Dermis blood vessel endothelial cell (primary cell): ENCODE results near the gene BTNL2. TPM values are rescaled to one million over a fixed set of nuclear protein-coding genes. Genes with fewer than 3 reads are reported as not detected.
"Not testable (repeated sequence)": the region's sequence is repeated elsewhere in the genome, so short reads cannot be mapped to it uniquely, and the experiment has no call there.

Experiments
- DNase-seq: peaks from one replicate; pipeline ENCODE4 v3.0.0; 2010
- total RNA-seq: library from RNA; depleted of rRNA; stranded (reverse); fragments of >200 nt; gene quantifications from 2 replicates; pipeline ENCODE4 v1.2.3, GENCODE V29; 2014

The BTNL2 gene
- not detected in 2 replicates for total RNA-seq

DNA sequence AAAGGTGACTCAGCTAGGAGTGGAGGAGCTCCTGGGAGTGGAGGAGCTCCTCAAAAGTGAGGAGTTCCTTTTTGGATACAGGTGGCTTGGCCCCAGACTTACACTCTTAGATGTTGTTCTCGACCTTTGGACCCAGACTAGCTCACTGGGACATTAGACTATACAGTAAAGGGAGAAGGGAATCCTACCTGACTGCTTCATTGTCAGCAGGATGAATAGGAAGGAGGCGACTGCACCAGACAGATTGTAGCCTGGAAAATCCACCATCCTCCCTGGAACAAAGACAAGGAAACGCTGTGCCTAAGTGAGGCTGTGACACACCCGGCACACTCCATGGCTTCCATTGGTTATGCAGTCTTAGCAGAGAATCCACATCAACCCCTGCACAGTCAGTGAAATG is at the start of gene BTNL2:
Gene BTNL2 (minus strand): TSS at position 325 of the 400 bp plus-strand sequence. CDS start 58 bp downstream, at position 267.
- no peak for DNase-seq

GRCh38 chr6:32449088-32449736 is 42.2 kb upstream of the BTNL2 start:
- no peak for DNase-seq

- DNase-seq = no peak
These were observed 41.0 kb upstream of the BTNL2 start for GRCh38 chr6:32447932-32448331.

GRCh38 chr6:32445321-32445854 is 38.4 kb upstream of the BTNL2 start:
- DNase-seq = no peak

GRCh38 chr6:32444433-32444832 is 37.5 kb upstream of the BTNL2 start:
- no peak for DNase-seq

DNA sequence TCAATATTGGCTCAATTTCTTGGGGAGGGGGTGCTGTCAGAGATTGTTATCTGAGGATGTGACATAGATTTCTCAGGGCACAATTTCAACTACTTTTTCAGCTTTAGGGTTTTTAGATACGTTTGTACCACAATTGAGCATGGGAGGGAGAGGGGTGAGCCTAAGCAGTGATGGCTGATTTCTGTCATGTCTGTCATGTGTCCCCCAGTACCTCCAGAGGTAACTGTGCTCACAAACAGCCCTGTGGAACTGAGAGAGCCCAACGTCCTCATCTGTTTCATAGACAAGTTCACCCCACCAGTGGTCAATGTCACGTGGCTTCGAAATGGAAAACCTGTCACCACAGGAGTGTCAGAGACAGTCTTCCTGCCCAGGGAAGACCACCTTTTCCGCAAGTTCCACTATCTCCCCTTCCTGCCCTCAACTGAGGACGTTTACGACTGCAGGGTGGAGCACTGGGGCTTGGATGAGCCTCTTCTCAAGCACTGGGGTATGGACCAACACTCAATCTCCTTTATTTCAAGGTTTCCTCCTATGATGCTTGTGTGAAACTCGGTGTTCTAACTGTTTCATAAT is 36.1 kb upstream of the BTNL2 start:
- DNase-seq = no peak

DNA sequence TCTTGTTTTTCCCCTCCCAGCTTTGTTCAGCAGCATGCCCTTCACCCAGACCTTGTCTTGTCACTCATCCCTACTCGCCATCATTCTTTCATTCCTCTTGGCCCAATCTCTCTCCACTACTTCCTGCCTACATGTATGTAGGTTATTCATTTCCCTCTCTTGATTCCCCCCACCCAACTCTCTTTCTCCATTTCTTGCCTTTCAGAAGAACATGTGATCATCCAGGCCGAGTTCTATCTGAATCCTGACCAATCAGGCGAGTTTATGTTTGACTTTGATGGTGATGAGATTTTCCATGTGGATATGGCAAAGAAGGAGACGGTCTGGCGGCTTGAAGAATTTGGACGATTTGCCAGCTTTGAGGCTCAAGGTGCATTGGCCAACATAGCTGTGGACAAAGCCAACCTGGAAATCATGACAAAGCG is 35.3 kb upstream of the BTNL2 start:
- DNase-seq = no peak

DNA sequence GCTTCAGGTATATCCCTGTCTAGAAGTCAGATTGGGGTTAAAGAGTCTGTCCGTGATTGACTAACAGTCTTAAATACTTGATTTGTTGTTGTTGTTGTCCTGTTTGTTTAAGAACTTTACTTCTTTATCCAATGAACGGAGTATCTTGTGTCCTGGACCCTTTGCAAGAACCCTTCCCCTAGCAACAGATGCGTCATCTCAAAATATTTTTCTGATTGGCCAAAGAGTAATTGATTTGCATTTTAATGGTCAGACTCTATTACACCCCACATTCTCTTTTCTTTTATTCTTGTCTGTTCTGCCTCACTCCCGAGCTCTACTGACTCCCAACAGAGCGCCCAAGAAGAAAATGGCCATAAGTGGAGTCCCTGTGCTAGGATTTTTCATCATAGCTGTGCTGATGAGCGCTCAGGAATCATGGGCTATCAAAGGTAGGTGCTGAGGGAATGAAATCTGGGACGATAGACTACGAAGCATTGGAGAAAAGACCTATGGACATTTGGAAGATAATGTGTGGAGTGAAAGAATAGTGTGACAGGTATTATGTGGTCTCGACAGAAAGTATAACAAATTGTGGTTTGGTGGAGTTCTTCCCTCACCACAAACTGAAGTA is 32.7 kb upstream of the BTNL2 start, which contains the start of gene HLA-DRA:
Gene HLA-DRA (plus strand): TSS at position 286 of the 613 bp plus-strand sequence. CDS start 64 bp downstream, at position 350.
- DNase-seq = peak; percentile 74

DNA sequence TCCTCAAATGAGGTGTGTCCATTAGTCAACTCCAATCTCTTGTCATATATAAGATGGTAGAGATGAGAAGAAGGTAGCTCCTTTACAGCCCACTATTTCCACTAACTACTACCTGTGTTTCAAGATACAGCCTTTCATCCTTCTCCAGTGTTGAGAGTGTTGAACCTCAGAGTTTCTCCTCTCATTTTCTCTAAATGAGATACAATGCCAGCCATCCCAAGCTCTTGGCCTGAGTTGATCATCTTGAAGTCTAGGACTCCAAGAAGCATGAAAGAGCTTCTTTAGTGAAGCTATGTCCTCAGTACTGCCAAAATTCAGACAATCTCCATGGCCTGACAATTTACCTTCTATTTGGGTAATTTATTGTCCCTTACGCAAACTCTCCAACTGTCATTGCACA is 32.2 kb upstream of the BTNL2 start:
- no peak for DNase-seq

GRCh38 chr6:32436995-32437836 is 30.2 kb upstream of the BTNL2 start:
- DNase-seq = peak; percentile 13

DNA sequence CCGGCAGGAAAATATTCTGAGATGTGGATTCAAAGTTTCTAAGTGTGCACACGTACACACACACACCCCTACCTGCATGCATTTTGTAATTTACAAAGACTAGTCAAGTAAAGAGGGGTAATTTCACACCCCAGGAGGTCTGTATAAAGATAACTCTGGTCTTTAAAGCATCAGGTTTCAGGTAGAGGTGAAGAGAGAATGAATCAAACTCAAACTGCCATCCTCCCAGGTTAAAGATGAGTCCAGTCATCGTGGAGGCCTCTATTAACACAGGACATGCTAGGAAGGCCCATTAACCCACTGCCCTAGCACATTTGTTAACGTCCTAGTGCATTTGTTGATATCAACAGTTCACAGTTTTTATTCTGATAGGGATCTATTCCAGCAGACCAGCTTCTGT is 29.2 kb upstream of the BTNL2 start:
- DNase-seq = no peak

- DNase-seq = not testable (repeated sequence)
These were observed 27.0 kb upstream of the BTNL2 start for GRCh38 chr6:32433950-32434349.

DNA sequence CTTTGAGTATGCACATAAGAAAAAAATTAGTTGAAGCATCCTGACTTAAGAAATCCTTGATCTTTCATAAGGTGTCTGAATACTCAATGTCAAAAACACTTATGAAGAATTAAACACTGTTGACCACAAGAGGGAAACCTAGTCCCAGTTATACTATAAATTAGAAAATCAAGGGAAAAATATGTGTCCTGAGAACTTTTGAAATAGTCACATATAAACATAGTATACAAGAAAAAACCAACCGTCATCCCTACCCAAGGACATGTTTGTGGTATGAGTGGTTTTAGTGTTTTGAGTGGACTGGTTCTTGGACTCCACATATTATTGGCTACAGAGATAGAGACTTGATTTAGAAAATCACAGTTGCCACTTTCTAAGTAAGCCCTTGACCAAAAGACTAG is 25.1 kb upstream of the BTNL2 start:
- peak; percentile 65 for DNase-seq

GRCh38 chr6:32431142-32431541 is 24.2 kb upstream of the BTNL2 start:
- no peak for DNase-seq

GRCh38 chr6:32430179-32430578 is 23.2 kb upstream of the BTNL2 start:
- no peak for DNase-seq

GRCh38 chr6:32427934-32428474 is 21.0 kb upstream of the BTNL2 start:
- no peak for DNase-seq

DNA sequence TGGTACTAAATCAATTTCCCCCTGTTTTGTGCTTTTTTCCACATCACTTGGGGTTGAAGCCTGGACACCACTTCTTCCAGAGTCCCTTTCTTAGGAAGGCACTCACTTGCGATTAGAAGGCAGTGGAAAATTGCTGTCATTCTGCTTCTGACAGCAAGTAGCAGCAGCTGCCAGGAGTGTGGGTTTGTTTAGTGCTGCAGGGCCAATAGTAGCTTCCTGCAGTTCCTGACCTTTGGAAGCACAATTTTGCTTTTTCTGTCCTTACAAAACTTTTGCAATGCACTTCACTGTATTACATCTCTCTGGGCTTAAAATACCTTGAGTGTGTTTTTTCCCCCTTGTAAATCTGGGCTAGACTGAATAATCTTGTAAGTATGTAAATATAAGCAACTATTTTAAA is 20.2 kb upstream of the BTNL2 start:
- peak; percentile 21 for DNase-seq

DNA sequence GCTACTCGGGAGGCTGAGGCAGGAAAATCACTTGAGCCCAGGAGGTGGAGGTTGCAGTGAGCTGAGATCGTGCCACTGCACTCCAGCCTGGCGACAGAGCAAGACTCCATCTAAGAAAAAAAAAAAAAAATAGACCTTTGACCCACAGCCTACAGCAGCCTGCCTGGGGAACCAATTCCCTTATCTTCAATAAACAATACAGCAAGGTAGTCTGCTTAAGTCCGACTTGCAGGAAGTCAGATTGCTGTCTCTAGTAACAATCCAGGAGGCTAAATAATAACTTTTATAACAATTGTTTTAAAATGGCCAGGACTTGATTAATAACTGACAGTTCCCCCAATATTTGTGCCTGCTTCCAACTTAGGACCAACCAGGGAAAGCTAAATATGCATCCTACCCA is 19.4 kb upstream of the BTNL2 start:
- no peak for DNase-seq

- DNase-seq = no peak
These were observed 17.8 kb upstream of the BTNL2 start for GRCh38 chr6:32424589-32425300.

DNA sequence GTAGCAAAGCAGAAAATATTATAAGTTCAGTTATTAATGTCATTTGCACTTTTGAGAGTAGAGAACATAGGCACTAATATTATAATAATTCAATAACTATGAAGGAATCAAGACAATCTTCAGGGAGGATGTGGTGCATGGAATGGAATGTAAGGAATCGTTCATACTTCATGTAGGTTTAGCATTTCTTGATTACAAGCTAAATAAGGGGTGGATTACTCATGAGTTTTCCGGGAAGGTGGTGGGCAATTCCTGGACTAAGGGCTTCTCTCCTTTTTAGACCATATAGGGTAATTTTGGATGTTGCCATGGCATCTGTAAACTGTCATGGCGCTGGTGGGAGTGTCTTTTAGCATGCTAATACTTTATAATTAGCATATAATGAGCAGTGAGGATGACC is 9.1 kb upstream of the BTNL2 start:
- DNase-seq = peak; percentile 16

DNA sequence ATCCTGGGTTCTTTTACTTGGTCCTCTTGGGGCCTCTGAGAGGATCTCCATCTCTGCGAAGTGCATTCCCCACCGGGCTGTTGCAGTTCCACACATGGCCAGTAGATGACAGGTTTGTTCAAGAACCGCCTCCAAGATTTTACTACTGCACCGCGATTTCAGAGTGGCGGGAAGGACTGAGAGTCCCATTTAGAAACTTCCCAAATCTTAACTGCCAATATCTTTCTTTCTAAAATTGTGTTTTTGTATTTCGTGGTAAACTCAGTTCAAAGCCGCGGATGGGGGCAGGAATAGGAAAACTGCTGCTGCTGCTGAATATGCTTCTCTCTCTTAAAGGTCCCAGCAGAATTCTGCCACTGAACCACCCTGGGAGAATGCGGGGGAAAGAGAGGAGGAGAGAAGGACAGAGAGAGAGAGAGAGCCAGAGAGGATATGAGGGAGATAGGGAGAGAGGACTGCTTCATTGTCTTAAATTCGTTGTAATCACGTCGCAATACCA is 8.6 kb upstream of the BTNL2 start:
- peak; percentile 83 for DNase-seq
